Fibroblast of peridontal ligament (primary cell): ENCODE data around the gene GLDN.

Experiments used
- DNase-seq: peaks from one replicate; pipeline ENCODE4 v3.0.0-alpha.2; 2010; ENCODE audit errors: extremely low read depth

GLDN gene

GRCh38 chr15:51341366-51342226, at the start of gene GLDN:
TSS of gene GLDN (plus strand) at chr15:51341655. CDS start at chr15:51341685, 30 bp downstream.
- DNase-seq = no peak

GRCh38 chr15:51298620-51299019, 42.8 kb upstream of the GLDN start:
- DNase-seq = peak; percentile 17

GRCh38 chr15:51299187-51300015, 42.1 kb upstream of the GLDN start:
- DNase-seq = no peak

GRCh38 chr15:51302480-51302879, 39.0 kb upstream of the GLDN start:
- no peak for DNase-seq

- DNase-seq = no peak
Observed at GRCh38 chr15:51303462-51303980, 37.9 kb upstream of the GLDN start.

GRCh38 chr15:51307325-51307724, 34.1 kb upstream of the GLDN start:
- no peak for DNase-seq

- DNase-seq = no peak
Observed at GRCh38 chr15:51307811-51308210, 33.6 kb upstream of the GLDN start.

GRCh38 chr15:51310064-51310463, 31.4 kb upstream of the GLDN start:
- peak; percentile 94 for DNase-seq

GRCh38 chr15:51311510-51311909, 29.9 kb upstream of the GLDN start:
- no peak for DNase-seq

GRCh38 chr15:51312166-51313073, 29.0 kb upstream of the GLDN start:
- DNase-seq = peak; percentile 95

GRCh38 chr15:51313074-51313393, 28.4 kb upstream of the GLDN start:
- peak; percentile 36 for DNase-seq

GRCh38 chr15:51313644-51314280, 27.7 kb upstream of the GLDN start:
- no peak for DNase-seq

GRCh38 chr15:51314391-51315337, 26.8 kb upstream of the GLDN start:
- peak; percentile 48 for DNase-seq

GRCh38 chr15:51315726-51316125, 25.7 kb upstream of the GLDN start:
- DNase-seq = no peak

GRCh38 chr15:51316636-51317035, 24.8 kb upstream of the GLDN start:
- DNase-seq = no peak

GRCh38 chr15:51318382-51319150, 22.9 kb upstream of the GLDN start:
- peak; percentile 83 for DNase-seq

- no peak for DNase-seq
Observed at GRCh38 chr15:51319539-51319938, 21.9 kb upstream of the GLDN start.

- no peak for DNase-seq
Observed at GRCh38 chr15:51320843-51321242, 20.6 kb upstream of the GLDN start.

GRCh38 chr15:51321316-51321715, 20.1 kb upstream of the GLDN start:
- no peak for DNase-seq
